GM23338 (cell line): Measurements from ENCODE around the gene FOXP4. TPM values are rescaled to one million over a fixed set of nuclear protein-coding genes. Genes with fewer than 3 reads are reported as not detected.

Experiments used
- ATAC-seq: fragments of 200-7000 bp; cut with Tn5 transposase; 3 replicates; pipeline ENCODE4 v1.9.1; 2020
- DNase-seq: peaks from one replicate; pipeline ENCODE4 v3.0.0-alpha.2; 2015; ENCODE audit warnings: low spot score
- H2AFZ ChIP-seq: fragments of 200-600 bp; sonication (generic); 2 replicates; pipeline ENCODE4 v1.8.0; 2016; ENCODE audit warnings: antibody characterized with exemption, mild to moderate bottlenecking, moderate library complexity
- H3F3A ChIP-seq: fragments of 200-600 bp; sonication (generic); replicated peaks from 2 replicates; pipeline ENCODE4 v1.8.0; 2017; ENCODE audit warnings: antibody characterized with exemption, mixed run types, low read depth
- H3K27ac ChIP-seq: fragments of 200-600 bp; sonication (generic); 2 replicates; pipeline ENCODE4 v1.6.1; 2016; ENCODE audit warnings: low read depth
- H3K27me3 ChIP-seq: fragments of 200-600 bp; sonication (generic); 2 replicates; pipeline ENCODE4 v1.8.0; 2016; ENCODE audit warnings: mild to moderate bottlenecking, mixed run types, moderate library complexity; ENCODE audit not compliant: insufficient read depth
- H3K36me3 ChIP-seq: fragments of 200-600 bp; sonication (generic); 2 replicates; pipeline ENCODE4 v1.8.0; 2016; ENCODE audit warnings: mild to moderate bottlenecking; ENCODE audit not compliant: insufficient read depth
- H3K4me1 ChIP-seq: fragments of 200-600 bp; sonication (generic); 2 replicates; pipeline ENCODE4 v1.8.0; 2016; ENCODE audit warnings: mild to moderate bottlenecking, moderate library complexity; ENCODE audit not compliant: insufficient read depth
- H3K4me2 ChIP-seq: fragments of 200-600 bp; sonication (generic); 2 replicates; pipeline ENCODE4 v1.7.1; 2017; ENCODE audit warnings: mixed run types
- H3K4me3 ChIP-seq: fragments of 200-600 bp; sonication (generic); 2 replicates; pipeline ENCODE4 v1.6.1; 2016; ENCODE audit warnings: mixed run types
- H3K79me2 ChIP-seq: fragments of 200-600 bp; sonication (generic); replicated peaks from 2 replicates; pipeline ENCODE4 v1.8.0; 2017; ENCODE audit warnings: mild to moderate bottlenecking; ENCODE audit not compliant: insufficient read depth
- H3K9me2 ChIP-seq: fragments of 200-600 bp; sonication (generic); 2 replicates; pipeline ENCODE4 v1.8.0; 2017; ENCODE audit not compliant: insufficient read depth
- H4K20me1 ChIP-seq: fragments of 200-600 bp; sonication (generic); replicated peaks from 2 replicates; pipeline ENCODE4 v1.8.0; 2017; ENCODE audit warnings: mild to moderate bottlenecking; ENCODE audit not compliant: insufficient read depth
- H3K27ac Mint-ChIP-seq: 2 replicates; pipeline ENCODE4 v1.8.0; 2020; ENCODE audit warnings: inconsistent platforms, mild to moderate bottlenecking, moderate library complexity, mixed read lengths
- H3K27me3 Mint-ChIP-seq: 3 replicates; pipeline ENCODE4 v1.8.0; 2022; ENCODE audit warnings: low read depth, mild to moderate bottlenecking, moderate library complexity, mixed read lengths, inconsistent platforms; ENCODE audit not compliant: insufficient read depth, poor library complexity
- H3K36me3 Mint-ChIP-seq: 3 replicates; pipeline ENCODE4 v1.8.0; 2021; ENCODE audit warnings: low read depth, mild to moderate bottlenecking, inconsistent platforms, moderate library complexity, mixed read lengths
- H3K4me1 Mint-ChIP-seq: 3 replicates; pipeline ENCODE4 v1.8.0; 2020; ENCODE audit warnings: mild to moderate bottlenecking, inconsistent platforms, mixed read lengths
- H3K4me3 Mint-ChIP-seq: 3 replicates; pipeline ENCODE4 v1.8.0; 2021; ENCODE audit warnings: moderate library complexity, mild to moderate bottlenecking, inconsistent platforms, mixed read lengths
- H3K9me3 Mint-ChIP-seq: 3 replicates; pipeline ENCODE4 v1.8.0; 2020; ENCODE audit warnings: moderate library complexity, mild to moderate bottlenecking, inconsistent platforms, mixed read lengths
- CREB1 ChIP-seq: fragments of 250-450 bp; sonication (Bioruptor Pico); IDR thresholded peaks from 2 replicates; pipeline ENCODE4 v1.5.0; 2020; ENCODE audit warnings: low read depth, mild to moderate bottlenecking, moderate library complexity
- EZH2 ChIP-seq: fragments of 200-600 bp; sonication (generic); IDR thresholded peaks from one replicate; pipeline ENCODE4 v1.8.0; 2017; ENCODE audit warnings: antibody characterized with exemption, mild to moderate bottlenecking, low read depth; ENCODE audit not compliant: unreplicated experiment
- EZH2phosphoT487 ChIP-seq: fragments of 200-600 bp; sonication (generic); IDR thresholded peaks from one replicate; pipeline ENCODE4 v1.8.1; 2018; ENCODE audit warnings: antibody characterized with exemption; ENCODE audit not compliant: unreplicated experiment
- JUNB ChIP-seq: IDR thresholded peaks from one replicate; pipeline ENCODE4 v1.6.1; 2016; ENCODE audit warnings: antibody characterized with exemption; ENCODE audit not compliant: unreplicated experiment
- NANOG ChIP-seq: IDR thresholded peaks from 2 replicates; pipeline ENCODE4 v1.6.1; 2016; ENCODE audit warnings: antibody characterized with exemption, borderline replicate concordance
- ZNF114 ChIP-seq: fragments of 250-450 bp; sonication (Bioruptor Pico); IDR thresholded peaks from 2 replicates; pipeline ENCODE4 v1.5.0; 2020; ENCODE audit warnings: mild to moderate bottlenecking, moderate library complexity
- ZNF331 ChIP-seq: fragments of 250-450 bp; sonication (Bioruptor Pico); IDR thresholded peaks from 2 replicates; pipeline ENCODE4 v1.5.0; 2020; ENCODE audit warnings: low read depth, mild to moderate bottlenecking, moderate library complexity
- polyA plus RNA-seq: library from polyadenylated mRNA; unstranded; fragments of >200 nt; fragmentation: Nextera tagmentation; extraction: Ambion mirVana; gene quantifications from 2 replicates; pipeline ENCODE4 v1.2.1, GENCODE V29; 2016
- total RNA-seq: library from RNA; depleted of rRNA; stranded (reverse); fragments of >200 nt; shearing (Covaris generic); gene quantifications from 2 replicates; pipeline ENCODE4 v1.2.3, GENCODE V29; 2014
- TF ChIP-seq, protein P1 (sequence below): IDR thresholded peaks from 2 replicates; pipeline ENCODE4 v1.6.1; 2016; ENCODE audit warnings: antibody characterized with exemption
- TF ChIP-seq, protein P2 (sequence below), 2 experiments: fragments of 200-600 bp in 1 of 2; sonication (generic) in 1 of 2; conservative IDR thresholded peaks; 2 replicates each; pipeline versions ENCODE4 v1.5.1 to v1.6.1; 2016 to 2017; ENCODE audit warnings: antibody characterized with exemption in 2 of 2, low read depth in 2 of 2, mild to moderate bottlenecking in 2 of 2, moderate library complexity in 1 of 2
- TF ChIP-seq, protein P3 (sequence below): IDR thresholded peaks from one replicate; pipeline ENCODE4 v1.6.1; 2018; ENCODE audit warnings: antibody characterized with exemption; ENCODE audit not compliant: unreplicated experiment

FOXP4 gene
- total and polyA plus RNA-seq, 2 experiments from 2014 or later, result 5.1 to 13.5 TPM

DNA sequence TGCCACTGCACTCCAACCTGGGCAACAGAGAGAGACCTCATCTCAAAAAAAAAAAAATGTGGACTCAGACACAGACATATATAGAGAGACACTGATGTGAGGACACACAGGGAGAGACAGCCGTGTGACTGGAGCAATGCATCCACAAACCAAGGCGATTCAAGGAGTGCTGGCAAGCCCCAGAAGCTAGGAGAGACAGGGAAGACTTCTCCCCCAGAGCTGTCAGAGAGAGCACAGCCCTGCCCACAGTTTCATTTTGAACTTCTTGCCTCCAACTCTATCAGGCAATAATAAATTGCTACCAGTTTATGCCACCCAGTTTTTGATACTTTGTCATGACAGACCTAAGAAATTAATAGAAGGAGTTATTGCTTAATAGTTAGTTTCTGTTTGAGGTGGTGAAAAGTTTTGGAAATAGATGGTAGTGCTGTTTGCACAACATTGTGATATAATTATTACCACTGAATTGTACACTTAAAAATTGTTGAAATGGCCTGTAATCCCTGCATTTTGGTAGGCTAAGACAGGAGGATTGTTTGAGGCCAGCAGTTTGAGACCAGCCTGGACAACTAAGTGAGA lies 87.0 kb downstream of the FOXP4 start:
- DNase-seq (no peak), ATAC-seq (no peak)
- Histone ChIP-seq H3K27ac (no peak overlapping the region), H3K79me2 (no peaks in the 10 kb centered on the region), H3K4me3 (no peak overlapping the region), H4K20me1 (no peaks in the 10 kb centered on the region), H3F3A (0 out of 2 replicates have a peak, but pooled peaks cover 9% of the 10 kb centered on the region), H3K27me3 (peaks cover 41% of the 10 kb centered on the region), H2AFZ (no peak overlapping the region), H3K9me2 (no peaks in the 10 kb centered on the region), H3K4me2 (no peak overlapping the region), H3K36me3 (no peaks in the 10 kb centered on the region), H3K4me1 (peaks cover 23% of the 10 kb centered on the region)
- no peaks in the 10 kb centered on the region; the same call in 2 of the 3 replicates for H3K9me3 Mint-ChIP-seq
- no peak overlapping the region for H3K27ac Mint-ChIP-seq
- peaks cover 23% of the 10 kb centered on the region for H3K4me1 Mint-ChIP-seq
- no peak overlapping the region for H3K4me3 Mint-ChIP-seq
- H3K36me3 Mint-ChIP-seq, result no peaks in the 10 kb centered on the region
- TF ChIP-seq ZNF331 (CRISPR knock-in tag) (no peak), NANOG (no peak), JUNB (no peak), EZH2phosphoT487 (no peak), EZH2 (no peak), CREB1 (no peak), ZNF114 (CRISPR knock-in tag) (no peak)
- TF ChIP-seq, protein P1, sequence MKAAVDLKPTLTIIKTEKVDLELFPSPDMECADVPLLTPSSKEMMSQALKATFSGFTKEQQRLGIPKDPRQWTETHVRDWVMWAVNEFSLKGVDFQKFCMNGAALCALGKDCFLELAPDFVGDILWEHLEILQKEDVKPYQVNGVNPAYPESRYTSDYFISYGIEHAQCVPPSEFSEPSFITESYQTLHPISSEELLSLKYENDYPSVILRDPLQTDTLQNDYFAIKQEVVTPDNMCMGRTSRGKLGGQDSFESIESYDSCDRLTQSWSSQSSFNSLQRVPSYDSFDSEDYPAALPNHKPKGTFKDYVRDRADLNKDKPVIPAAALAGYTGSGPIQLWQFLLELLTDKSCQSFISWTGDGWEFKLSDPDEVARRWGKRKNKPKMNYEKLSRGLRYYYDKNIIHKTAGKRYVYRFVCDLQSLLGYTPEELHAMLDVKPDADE, result no peak
- TF ChIP-seq, protein P2, sequence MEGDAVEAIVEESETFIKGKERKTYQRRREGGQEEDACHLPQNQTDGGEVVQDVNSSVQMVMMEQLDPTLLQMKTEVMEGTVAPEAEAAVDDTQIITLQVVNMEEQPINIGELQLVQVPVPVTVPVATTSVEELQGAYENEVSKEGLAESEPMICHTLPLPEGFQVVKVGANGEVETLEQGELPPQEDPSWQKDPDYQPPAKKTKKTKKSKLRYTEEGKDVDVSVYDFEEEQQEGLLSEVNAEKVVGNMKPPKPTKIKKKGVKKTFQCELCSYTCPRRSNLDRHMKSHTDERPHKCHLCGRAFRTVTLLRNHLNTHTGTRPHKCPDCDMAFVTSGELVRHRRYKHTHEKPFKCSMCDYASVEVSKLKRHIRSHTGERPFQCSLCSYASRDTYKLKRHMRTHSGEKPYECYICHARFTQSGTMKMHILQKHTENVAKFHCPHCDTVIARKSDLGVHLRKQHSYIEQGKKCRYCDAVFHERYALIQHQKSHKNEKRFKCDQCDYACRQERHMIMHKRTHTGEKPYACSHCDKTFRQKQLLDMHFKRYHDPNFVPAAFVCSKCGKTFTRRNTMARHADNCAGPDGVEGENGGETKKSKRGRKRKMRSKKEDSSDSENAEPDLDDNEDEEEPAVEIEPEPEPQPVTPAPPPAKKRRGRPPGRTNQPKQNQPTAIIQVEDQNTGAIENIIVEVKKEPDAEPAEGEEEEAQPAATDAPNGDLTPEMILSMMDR (conservative IDR thresholded peaks at IDR 0.05; ENCODE audit: low read depth in 2 of 2), result no peak
- TF ChIP-seq, protein P3, sequence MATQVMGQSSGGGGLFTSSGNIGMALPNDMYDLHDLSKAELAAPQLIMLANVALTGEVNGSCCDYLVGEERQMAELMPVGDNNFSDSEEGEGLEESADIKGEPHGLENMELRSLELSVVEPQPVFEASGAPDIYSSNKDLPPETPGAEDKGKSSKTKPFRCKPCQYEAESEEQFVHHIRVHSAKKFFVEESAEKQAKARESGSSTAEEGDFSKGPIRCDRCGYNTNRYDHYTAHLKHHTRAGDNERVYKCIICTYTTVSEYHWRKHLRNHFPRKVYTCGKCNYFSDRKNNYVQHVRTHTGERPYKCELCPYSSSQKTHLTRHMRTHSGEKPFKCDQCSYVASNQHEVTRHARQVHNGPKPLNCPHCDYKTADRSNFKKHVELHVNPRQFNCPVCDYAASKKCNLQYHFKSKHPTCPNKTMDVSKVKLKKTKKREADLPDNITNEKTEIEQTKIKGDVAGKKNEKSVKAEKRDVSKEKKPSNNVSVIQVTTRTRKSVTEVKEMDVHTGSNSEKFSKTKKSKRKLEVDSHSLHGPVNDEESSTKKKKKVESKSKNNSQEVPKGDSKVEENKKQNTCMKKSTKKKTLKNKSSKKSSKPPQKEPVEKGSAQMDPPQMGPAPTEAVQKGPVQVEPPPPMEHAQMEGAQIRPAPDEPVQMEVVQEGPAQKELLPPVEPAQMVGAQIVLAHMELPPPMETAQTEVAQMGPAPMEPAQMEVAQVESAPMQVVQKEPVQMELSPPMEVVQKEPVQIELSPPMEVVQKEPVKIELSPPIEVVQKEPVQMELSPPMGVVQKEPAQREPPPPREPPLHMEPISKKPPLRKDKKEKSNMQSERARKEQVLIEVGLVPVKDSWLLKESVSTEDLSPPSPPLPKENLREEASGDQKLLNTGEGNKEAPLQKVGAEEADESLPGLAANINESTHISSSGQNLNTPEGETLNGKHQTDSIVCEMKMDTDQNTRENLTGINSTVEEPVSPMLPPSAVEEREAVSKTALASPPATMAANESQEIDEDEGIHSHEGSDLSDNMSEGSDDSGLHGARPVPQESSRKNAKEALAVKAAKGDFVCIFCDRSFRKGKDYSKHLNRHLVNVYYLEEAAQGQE, result no peak
- H3K27me3 Mint-ChIP-seq, result peaks cover 35% of the 10 kb centered on the region
